ENCODE data around the gene PRICKLE2. TPM values are rescaled to one million over a fixed set of nuclear protein-coding genes. Genes with fewer than 3 reads are reported as not detected.

PRICKLE2 gene
- polyA plus RNA-seq, 1 donor (not counting 4 experiments of a cell fraction or from before 2014, with no cell fraction given), result 7.8 TPM

DNA sequence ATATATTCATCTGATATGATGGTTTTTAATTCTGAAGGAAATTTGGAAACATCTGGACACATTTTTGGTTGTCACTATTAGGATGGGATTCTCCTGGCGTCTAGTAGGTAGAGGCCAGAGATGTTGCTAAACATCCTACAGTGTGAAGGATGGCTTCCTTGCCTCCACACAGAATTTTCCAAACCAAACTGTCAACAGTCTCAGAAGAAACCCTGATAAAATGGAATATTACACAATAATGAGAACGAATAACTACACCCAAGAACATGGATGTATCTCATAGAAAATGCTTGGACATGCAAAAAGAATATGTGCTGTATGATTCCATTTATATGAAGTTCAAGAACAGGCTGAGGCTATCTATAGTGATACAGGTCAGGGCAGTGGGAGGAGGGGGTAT is 122.1 kb downstream of the PRICKLE2 start:
- Histone ChIP-seq H4K20me1 (ENCODE audit: control insufficient read depth, extremely low read depth, insufficient read depth, low read length) (no peaks in the 10 kb centered on the region), H3K27ac (ENCODE audit: control insufficient read depth, insufficient read depth, low read length) (no peak overlapping the region), H3K9me1 (ENCODE audit: control insufficient read depth, extremely low read depth, insufficient read depth, low read length) (no peaks in the 10 kb centered on the region), H3K4me1 (ENCODE audit: control insufficient read depth, extremely low read depth, insufficient read depth, low read length) (peaks cover 24% of the 10 kb centered on the region), H3K79me2 (ENCODE audit: control insufficient read depth, insufficient read depth, low read length) (no peaks in the 10 kb centered on the region), H3K4me2 (ENCODE audit: control insufficient read depth, extremely low read depth, insufficient read depth, low read depth, low read length) (no peak overlapping the region), H2AFZ (ENCODE audit: control insufficient read depth, low read length) (no peak overlapping the region), H3K27me3 (ENCODE audit: control insufficient read depth, extremely low read depth, insufficient read depth, low read length) (no peaks in the 10 kb centered on the region), H3K36me3 (ENCODE audit: control insufficient read depth in 2 of 2, extremely low read depth in 1 of 2, insufficient read depth in 2 of 2, low read length in 2 of 2) (peaks cover 0 to 6% of the 10 kb centered on the region in 2 experiments), H3K9ac (ENCODE audit: control insufficient read depth, extremely low read depth, insufficient read depth, low read length) (no peak overlapping the region), H3K9me3 (ENCODE audit: control insufficient read depth, low read depth, low read length) (no peaks in the 10 kb centered on the region), H3K4me3 (ENCODE audit: control insufficient read depth in 2 of 3, extremely low read depth in 1 of 3, insufficient read depth in 2 of 3, low read depth in 1 of 3, low read length in 3 of 3) (no peak overlapping the region)
- TF ChIP-seq, protein P1, sequence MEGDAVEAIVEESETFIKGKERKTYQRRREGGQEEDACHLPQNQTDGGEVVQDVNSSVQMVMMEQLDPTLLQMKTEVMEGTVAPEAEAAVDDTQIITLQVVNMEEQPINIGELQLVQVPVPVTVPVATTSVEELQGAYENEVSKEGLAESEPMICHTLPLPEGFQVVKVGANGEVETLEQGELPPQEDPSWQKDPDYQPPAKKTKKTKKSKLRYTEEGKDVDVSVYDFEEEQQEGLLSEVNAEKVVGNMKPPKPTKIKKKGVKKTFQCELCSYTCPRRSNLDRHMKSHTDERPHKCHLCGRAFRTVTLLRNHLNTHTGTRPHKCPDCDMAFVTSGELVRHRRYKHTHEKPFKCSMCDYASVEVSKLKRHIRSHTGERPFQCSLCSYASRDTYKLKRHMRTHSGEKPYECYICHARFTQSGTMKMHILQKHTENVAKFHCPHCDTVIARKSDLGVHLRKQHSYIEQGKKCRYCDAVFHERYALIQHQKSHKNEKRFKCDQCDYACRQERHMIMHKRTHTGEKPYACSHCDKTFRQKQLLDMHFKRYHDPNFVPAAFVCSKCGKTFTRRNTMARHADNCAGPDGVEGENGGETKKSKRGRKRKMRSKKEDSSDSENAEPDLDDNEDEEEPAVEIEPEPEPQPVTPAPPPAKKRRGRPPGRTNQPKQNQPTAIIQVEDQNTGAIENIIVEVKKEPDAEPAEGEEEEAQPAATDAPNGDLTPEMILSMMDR (optimal IDR thresholded peaks at IDR 0.05 in 1 of 3, IDR thresholded peaks at IDR 0.05 in 1 of 3, conservative IDR thresholded peaks at IDR 0.05 in 1 of 3; ENCODE audit: extremely low read depth in 1 of 3, insufficient read depth in 2 of 3, low read length in 3 of 3), result no peak
- TF ChIP-seq EZH2 (IDR thresholded peaks at IDR 0.05; ENCODE audit: low read length), result no peak
- FAIRE-seq (no peak), DNase-seq (ENCODE audit: low read depth, low spot score) (no peak)
- dilution Hi-C loops (cut with MboI; ENCODE audit: extremely low pct_ligation_motif_present, low sequenced_read_pairs), result no loop called here

DNA sequence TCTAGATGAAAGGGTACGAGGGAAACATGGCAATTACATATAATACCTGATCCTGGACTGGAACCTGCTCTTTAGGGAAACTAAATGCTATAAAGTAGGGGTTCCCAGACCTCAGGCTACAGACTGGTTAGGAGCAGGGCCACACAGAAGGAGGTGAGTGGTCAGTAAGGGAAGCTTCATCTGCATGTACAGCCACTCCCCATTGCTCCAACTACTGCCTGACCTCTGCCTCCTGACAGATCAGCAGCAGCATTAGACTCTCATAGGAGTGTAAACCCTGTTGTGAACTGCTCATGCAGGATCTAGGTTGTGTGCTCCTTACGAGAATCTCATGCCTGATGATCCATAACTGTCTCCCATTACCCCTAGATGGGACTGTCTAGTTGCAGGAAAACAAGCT is 123.1 kb downstream of the PRICKLE2 start:
- no peak overlapping the region for H3K4me3 ChIP-seq (ENCODE audit: control insufficient read depth in 2 of 3, extremely low read depth in 1 of 3, insufficient read depth in 2 of 3, low read depth in 1 of 3, low read length in 3 of 3)
- H3K4me2 ChIP-seq (ENCODE audit: control insufficient read depth, extremely low read depth, insufficient read depth, low read depth, low read length), result no peak overlapping the region
- no peak overlapping the region for H3K27ac ChIP-seq (ENCODE audit: control insufficient read depth, insufficient read depth, low read length)
- H4K20me1 ChIP-seq (ENCODE audit: control insufficient read depth, extremely low read depth, insufficient read depth, low read length), result no peaks in the 10 kb centered on the region
- no peaks in the 10 kb centered on the region for H3K79me2 ChIP-seq (ENCODE audit: control insufficient read depth, insufficient read depth, low read length)
- TF ChIP-seq EZH2 (IDR thresholded peaks at IDR 0.05; ENCODE audit: low read length), result no peak
- TF ChIP-seq, protein P1 (optimal IDR thresholded peaks at IDR 0.05 in 1 of 3, IDR thresholded peaks at IDR 0.05 in 1 of 3, conservative IDR thresholded peaks at IDR 0.05 in 1 of 3; ENCODE audit: extremely low read depth in 1 of 3, insufficient read depth in 2 of 3, low read length in 3 of 3), result no peak
- H3K9me1 ChIP-seq (ENCODE audit: control insufficient read depth, extremely low read depth, insufficient read depth, low read length), result no peaks in the 10 kb centered on the region
- no peak for FAIRE-seq
- H3K4me1 ChIP-seq (ENCODE audit: control insufficient read depth, extremely low read depth, insufficient read depth, low read length), result peaks cover 24% of the 10 kb centered on the region
- DNase-seq (ENCODE audit: low read depth, low spot score), result no peak
- no peaks in the 10 kb centered on the region for H3K27me3 ChIP-seq (ENCODE audit: control insufficient read depth, extremely low read depth, insufficient read depth, low read length)
- dilution Hi-C loops (cut with MboI; ENCODE audit: extremely low pct_ligation_motif_present, low sequenced_read_pairs), result no loop called here
- H2AFZ ChIP-seq (ENCODE audit: control insufficient read depth, low read length), result no peak overlapping the region
- H3K36me3 ChIP-seq (ENCODE audit: control insufficient read depth in 2 of 2, extremely low read depth in 1 of 2, insufficient read depth in 2 of 2, low read length in 2 of 2), result peaks cover 0 to 8% of the 10 kb centered on the region in 2 experiments
- no peaks in the 10 kb centered on the region for H3K9me3 ChIP-seq (ENCODE audit: control insufficient read depth, low read depth, low read length)
- H3K9ac ChIP-seq (ENCODE audit: control insufficient read depth, extremely low read depth, insufficient read depth, low read length), result no peak overlapping the region
